ENCODE results near the gene TEX2.

TEX2 gene

GRCh38 chr17:64155751-64156544 lies 107.1 kb downstream of the TEX2 start:
- DNase-seq: peak; percentile 88

GRCh38 chr17:64155129-64155528 lies 107.9 kb downstream of the TEX2 start:
- DNase-seq: no peak

- DNase-seq: peak; percentile 41
Observed at GRCh38 chr17:64154717-64155116, 108.3 kb downstream of the TEX2 start.

- DNase-seq: no peak
Observed at GRCh38 chr17:64154313-64154695, 108.8 kb downstream of the TEX2 start.

- no peak for DNase-seq
Observed at GRCh38 chr17:64153565-64154312, 109.3 kb downstream of the TEX2 start.

- no peak for DNase-seq
Observed at GRCh38 chr17:64152428-64153125, 110.5 kb downstream of the TEX2 start.

GRCh38 chr17:64151016-64151368 lies 112.1 kb downstream of the TEX2 start:
- no peak for DNase-seq

GRCh38 chr17:64150237-64151015 lies 112.6 kb downstream of the TEX2 start:
- peak; percentile 22 for DNase-seq

- DNase-seq: no peak
Observed at GRCh38 chr17:64149196-64149595, 113.9 kb downstream of the TEX2 start.

- peak; percentile 48 for DNase-seq
Observed at GRCh38 chr17:64148699-64149098, 114.4 kb downstream of the TEX2 start.

GRCh38 chr17:64148017-64148631 lies 114.9 kb downstream of the TEX2 start:
- DNase-seq: no peak

GRCh38 chr17:64147110-64148016 lies 115.7 kb downstream of the TEX2 start:
- no peak for DNase-seq

GRCh38 chr17:64146418-64147109 lies 116.5 kb downstream of the TEX2 start:
- peak; percentile 75 for DNase-seq

GRCh38 chr17:64145751-64146417 lies 117.2 kb downstream of the TEX2 start:
- peak; percentile 99 for DNase-seq

- no peak for DNase-seq
Observed at GRCh38 chr17:64145375-64145750, 117.7 kb downstream of the TEX2 start.

GRCh38 chr17:64139542-64139941 lies 123.5 kb downstream of the TEX2 start:
- no peak for DNase-seq

GRCh38 chr17:64138441-64138840 lies 124.6 kb downstream of the TEX2 start:
- no peak for DNase-seq

- DNase-seq: no peak
Observed at GRCh38 chr17:64135000-64135399, 128.1 kb downstream of the TEX2 start.

GRCh38 chr17:64134216-64134970 lies 128.7 kb downstream of the TEX2 start:
- no peak for DNase-seq
